ENCODE results near the gene ZNF565.

The ZNF565 gene

GRCh38 chr19:36160821-36161596 is 53.5 kb downstream of the ZNF565 start:
- no peaks in the 10 kb centered on the region for H3K27me3 ChIP-seq (ENCODE audit: insufficient read depth, low read depth, severe bottlenecking)
- no peak for DNase-seq
- peaks cover 16% of the 10 kb centered on the region for H3K36me3 ChIP-seq
- H3K4me3 ChIP-seq (ENCODE audit: low read depth, low read length), result no peak overlapping the region
- H3K27ac ChIP-seq, result no peak overlapping the region
- TF ChIP-seq CTCF (IDR thresholded peaks at IDR 0.05; ENCODE audit: low read depth, low read length), result no peak
- H3K9me3 ChIP-seq (ENCODE audit: severe bottlenecking), result no peaks in the 10 kb centered on the region

GRCh38 chr19:36153126-36153525 is 61.3 kb downstream of the ZNF565 start:
- DNase-seq, result no peak
- Histone ChIP-seq H3K36me3 (peaks cover 24% of the 10 kb centered on the region), H3K27me3 (ENCODE audit: insufficient read depth, low read depth, severe bottlenecking) (no peaks in the 10 kb centered on the region), H3K4me3 (ENCODE audit: low read depth, low read length) (no peak overlapping the region), H3K27ac (no peak overlapping the region), H3K9me3 (ENCODE audit: severe bottlenecking) (no peaks in the 10 kb centered on the region)
- TF ChIP-seq CTCF (IDR thresholded peaks at IDR 0.05; ENCODE audit: low read depth, low read length), result no peak

GRCh38 chr19:36152352-36153091 is 61.9 kb downstream of the ZNF565 start, which contains the start of gene COX7A1:
COX7A1 (minus strand) TSS chr19:36152447; CDS start chr19:36152407, 40 bp downstream.
- DNase-seq, result no peak
- no peak for TF ChIP-seq CTCF (IDR thresholded peaks at IDR 0.05; ENCODE audit: low read depth, low read length)
- H3K36me3 ChIP-seq, result peaks cover 24% of the 10 kb centered on the region
- H3K4me3 ChIP-seq (ENCODE audit: low read depth, low read length), result no peak within 1 kb of the TSS
- no peaks in the 10 kb centered on the region for H3K9me3 ChIP-seq (ENCODE audit: severe bottlenecking)
- H3K27me3 ChIP-seq (ENCODE audit: insufficient read depth, low read depth, severe bottlenecking), result no peaks in the 10 kb centered on the region
- H3K27ac ChIP-seq, result no peak within 1 kb of the TSS

GRCh38 chr19:36152019-36152351 is 62.5 kb downstream of the ZNF565 start:
- Histone ChIP-seq H3K9me3 (ENCODE audit: severe bottlenecking) (no peaks in the 10 kb centered on the region), H3K4me3 (ENCODE audit: low read depth, low read length) (no peak overlapping the region), H3K27ac (no peak overlapping the region), H3K27me3 (ENCODE audit: insufficient read depth, low read depth, severe bottlenecking) (no peaks in the 10 kb centered on the region), H3K36me3 (peaks cover 30% of the 10 kb centered on the region)
- no peak for DNase-seq
- no peak for TF ChIP-seq CTCF (IDR thresholded peaks at IDR 0.05; ENCODE audit: low read depth, low read length)

GRCh38 chr19:36151144-36152018 is 63.1 kb downstream of the ZNF565 start:
- H3K4me3 ChIP-seq (ENCODE audit: low read depth, low read length), result no peak overlapping the region
- no peaks in the 10 kb centered on the region for H3K27me3 ChIP-seq (ENCODE audit: insufficient read depth, low read depth, severe bottlenecking)
- no peak overlapping the region for H3K27ac ChIP-seq
- no peak for DNase-seq
- TF ChIP-seq CTCF (IDR thresholded peaks at IDR 0.05; ENCODE audit: low read depth, low read length), result no peak
- no peaks in the 10 kb centered on the region for H3K9me3 ChIP-seq (ENCODE audit: severe bottlenecking)
- H3K36me3 ChIP-seq, result peaks cover 36% of the 10 kb centered on the region

Data from WERI-Rb-1 (cell line).